ENCODE measurements around the gene FHL5.

GRCh38 chr6:96621983-96622382, 59.1 kb downstream of the FHL5 start:
- TF ChIP-seq, protein P1, sequence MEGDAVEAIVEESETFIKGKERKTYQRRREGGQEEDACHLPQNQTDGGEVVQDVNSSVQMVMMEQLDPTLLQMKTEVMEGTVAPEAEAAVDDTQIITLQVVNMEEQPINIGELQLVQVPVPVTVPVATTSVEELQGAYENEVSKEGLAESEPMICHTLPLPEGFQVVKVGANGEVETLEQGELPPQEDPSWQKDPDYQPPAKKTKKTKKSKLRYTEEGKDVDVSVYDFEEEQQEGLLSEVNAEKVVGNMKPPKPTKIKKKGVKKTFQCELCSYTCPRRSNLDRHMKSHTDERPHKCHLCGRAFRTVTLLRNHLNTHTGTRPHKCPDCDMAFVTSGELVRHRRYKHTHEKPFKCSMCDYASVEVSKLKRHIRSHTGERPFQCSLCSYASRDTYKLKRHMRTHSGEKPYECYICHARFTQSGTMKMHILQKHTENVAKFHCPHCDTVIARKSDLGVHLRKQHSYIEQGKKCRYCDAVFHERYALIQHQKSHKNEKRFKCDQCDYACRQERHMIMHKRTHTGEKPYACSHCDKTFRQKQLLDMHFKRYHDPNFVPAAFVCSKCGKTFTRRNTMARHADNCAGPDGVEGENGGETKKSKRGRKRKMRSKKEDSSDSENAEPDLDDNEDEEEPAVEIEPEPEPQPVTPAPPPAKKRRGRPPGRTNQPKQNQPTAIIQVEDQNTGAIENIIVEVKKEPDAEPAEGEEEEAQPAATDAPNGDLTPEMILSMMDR (IDR thresholded peaks at IDR 0.05), result no peak
- TF ChIP-seq POLR2A (IDR thresholded peaks at IDR 0.05), result no peak
